Osteoblast (primary cell): ENCODE results near the gene RSRC1. TPM values are rescaled to one million over a fixed set of nuclear protein-coding genes. Genes with fewer than 3 reads are reported as not detected.
A peak's percentile ranks its signal among the peaks of the same experiment; 100 is the strongest.

ENCODE experiments used
- DNase-seq: peaks from one replicate; pipeline ENCODE4 v3.0.0; 2011; ENCODE audit warnings: low spot score, mixed read lengths; ENCODE audit not compliant: insufficient read length; ENCODE audit errors: missing footprints
- H2AFZ ChIP-seq: 2 replicates; pipeline ENCODE4 v1.6.0; 2011; ENCODE audit warnings: mild to moderate bottlenecking, low read length
- H3K27ac ChIP-seq: 2 replicates; pipeline ENCODE4 v1.5.1; 2011; ENCODE audit warnings: mild to moderate bottlenecking, low read depth, low read length, moderate library complexity
- H3K27me3 ChIP-seq: 2 replicates; pipeline ENCODE4 v1.6.0; 2012; ENCODE audit warnings: mild to moderate bottlenecking, control low read depth, inconsistent platforms, low read length, moderate library complexity; ENCODE audit not compliant: insufficient read depth
- H3K36me3 ChIP-seq: 2 replicates; pipeline ENCODE4 v1.5.1; 2011; ENCODE audit warnings: mild to moderate bottlenecking, low read length, control low read depth, moderate library complexity; ENCODE audit not compliant: insufficient read depth
- H3K4me1 ChIP-seq: 2 replicates; pipeline ENCODE4 v1.5.1; 2011; ENCODE audit warnings: mild to moderate bottlenecking, low read length, control low read depth, moderate library complexity; ENCODE audit not compliant: insufficient read depth
- H3K4me2 ChIP-seq: 2 replicates; pipeline ENCODE4 v1.6.0; 2011; ENCODE audit warnings: mild to moderate bottlenecking, low read length; ENCODE audit not compliant: insufficient read depth
- H3K4me3 ChIP-seq: fragments of 200-600 bp; sonication (generic); 3 replicates; pipeline ENCODE4 v1.5.1; 2012; ENCODE audit warnings: mild to moderate bottlenecking, low read length, inconsistent platforms; ENCODE audit not compliant: insufficient read depth
- H3K79me2 ChIP-seq: 2 replicates; pipeline ENCODE4 v1.6.0; 2012; ENCODE audit warnings: mild to moderate bottlenecking, low read length, control low read depth, inconsistent platforms; ENCODE audit not compliant: insufficient read depth
- H3K9me3 ChIP-seq: 2 replicates; pipeline ENCODE4 v1.5.1; 2011; ENCODE audit warnings: low read depth, low read length, control low read depth
- H4K20me1 ChIP-seq: 2 replicates; pipeline ENCODE4 v1.6.0; 2012; ENCODE audit warnings: mild to moderate bottlenecking, low read length, control low read depth; ENCODE audit not compliant: insufficient read depth
- CTCF ChIP-seq: IDR thresholded peaks from 2 replicates; pipeline ENCODE4 v1.5.1; 2011; ENCODE audit warnings: mild to moderate bottlenecking, low read depth, low read length, moderate library complexity; ENCODE audit errors: extremely low read depth
- total RNA-seq: library from RNA; depleted of rRNA; stranded (reverse); fragments of >200 nt; gene quantifications from 2 replicates; pipeline ENCODE4 v1.2.3, GENCODE V29; 2012

RSRC1 gene
- total RNA-seq, 1 donor, result 69.8 TPM

- no peaks in the 10 kb centered on the region for H3K4me1 ChIP-seq
- DNase-seq, result no peak
- H4K20me1 ChIP-seq, result no peaks in the 10 kb centered on the region
- no peaks in the 10 kb centered on the region for H3K27me3 ChIP-seq
- no peaks in the 10 kb centered on the region for H3K36me3 ChIP-seq
- no peak overlapping the region for H3K4me2 ChIP-seq
- no peaks in the 10 kb centered on the region for H3K9me3 ChIP-seq
- H3K79me2 ChIP-seq, result no peaks in the 10 kb centered on the region
- no peak overlapping the region for H3K27ac ChIP-seq
- TF ChIP-seq CTCF, result no peak
- no peak overlapping the region for H2AFZ ChIP-seq
- no peak overlapping the region for H3K4me3 ChIP-seq
Measured at GRCh38 chr3:158086361-158086760, 23.5 kb upstream of the RSRC1 start.

GRCh38 chr3:158086776-158087175, 23.1 kb upstream of the RSRC1 start:
- no peak overlapping the region for H3K27ac ChIP-seq
- no peak for TF ChIP-seq CTCF
- no peaks in the 10 kb centered on the region for H3K9me3 ChIP-seq
- no peak overlapping the region for H3K4me3 ChIP-seq
- H4K20me1 ChIP-seq, result no peaks in the 10 kb centered on the region
- no peak for DNase-seq
- H3K4me2 ChIP-seq, result no peak overlapping the region
- no peaks in the 10 kb centered on the region for H3K79me2 ChIP-seq
- H3K36me3 ChIP-seq, result no peaks in the 10 kb centered on the region
- H3K4me1 ChIP-seq, result no peaks in the 10 kb centered on the region
- no peak overlapping the region for H2AFZ ChIP-seq
- H3K27me3 ChIP-seq, result no peaks in the 10 kb centered on the region

- H3K27ac ChIP-seq, result no peak overlapping the region
- H2AFZ ChIP-seq, result no peak overlapping the region
- TF ChIP-seq CTCF, result peak; percentile 46
- no peaks in the 10 kb centered on the region for H3K4me1 ChIP-seq
- no peak overlapping the region for H3K4me2 ChIP-seq
- no peaks in the 10 kb centered on the region for H4K20me1 ChIP-seq
- H3K4me3 ChIP-seq, result no peak overlapping the region
- no peak for DNase-seq
- H3K36me3 ChIP-seq, result no peaks in the 10 kb centered on the region
- no peaks in the 10 kb centered on the region for H3K79me2 ChIP-seq
- no peaks in the 10 kb centered on the region for H3K9me3 ChIP-seq
- H3K27me3 ChIP-seq, result peaks cover 21% of the 10 kb centered on the region
Measured at GRCh38 chr3:158091531-158091930, 18.4 kb upstream of the RSRC1 start.

- no peaks in the 10 kb centered on the region for H3K9me3 ChIP-seq
- no peaks in the 10 kb centered on the region for H3K79me2 ChIP-seq
- H3K4me1 ChIP-seq, result no peaks in the 10 kb centered on the region
- no peak overlapping the region for H3K27ac ChIP-seq
- no peak for DNase-seq
- peaks cover 12% of the 10 kb centered on the region for H3K36me3 ChIP-seq
- H3K4me2 ChIP-seq, result no peak overlapping the region
- peaks cover 29% of the 10 kb centered on the region for H3K27me3 ChIP-seq
- no peaks in the 10 kb centered on the region for H4K20me1 ChIP-seq
- no peak for TF ChIP-seq CTCF
- no peak overlapping the region for H3K4me3 ChIP-seq
- no peak overlapping the region for H2AFZ ChIP-seq
Measured at GRCh38 chr3:158093526-158093925, 16.4 kb upstream of the RSRC1 start.
